HL-60 (cell line): ENCODE measurements around the gene ITPRIP.

Experiments
- DNase-seq, 2 experiments: peaks; one replicate each; pipeline ENCODE4 v3.0.0-alpha.2; 2010 to 2020; ENCODE audit warnings: low read depth in 1 of 2, low spot score in 1 of 2
- H3K27ac ChIP-seq: fragments of 250-450 bp; sonication (Bioruptor Pico); replicated peaks from 2 replicates; pipeline ENCODE4 v1.5.1; 2020; ENCODE audit warnings: mild to moderate bottlenecking, moderate library complexity
- H3K27me3 ChIP-seq: fragments of 250-450 bp; sonication (Bioruptor Pico); 2 replicates; pipeline ENCODE4 v1.5.1; 2021; ENCODE audit warnings: mild to moderate bottlenecking, moderate library complexity; ENCODE audit not compliant: insufficient read depth, poor library complexity, severe bottlenecking
- H3K4me3 ChIP-seq: replicated peaks from 2 replicates; pipeline ENCODE4 v1.5.1; 2011; ENCODE audit warnings: mild to moderate bottlenecking, control low read depth, low read length; ENCODE audit not compliant: insufficient read depth
- CTCF ChIP-seq: IDR thresholded peaks from one replicate; pipeline ENCODE4 v1.5.1; 2011; ENCODE audit warnings: low read length, control low read depth, inconsistent platforms; ENCODE audit not compliant: insufficient read depth
- GABPA ChIP-seq: IDR thresholded peaks from 2 replicates; pipeline ENCODE4 v1.6.1; 2012; ENCODE audit warnings: low read depth
- POLR2AphosphoS5 ChIP-seq: IDR thresholded peaks from 2 replicates; pipeline ENCODE4 v1.6.1; 2012; ENCODE audit warnings: low read depth
- REST ChIP-seq: IDR thresholded peaks from 2 replicates; pipeline ENCODE4 v1.6.1; 2012; ENCODE audit warnings: low read depth; ENCODE audit not compliant: insufficient replicate concordance
- SPI1 ChIP-seq: IDR thresholded peaks from 2 replicates; pipeline ENCODE4 v1.6.1; 2012; ENCODE audit warnings: low read depth, mild to moderate bottlenecking, borderline replicate concordance

The ITPRIP gene

GRCh38 chr10:104307576-104308438 is 30.5 kb downstream of the ITPRIP start:
- no peak for DNase-seq
- TF ChIP-seq REST (no peak), POLR2AphosphoS5 (0 out of 2 replicates have a peak, but pooled peaks have one; percentile 27), CTCF (no peak), SPI1 (no peak)
- H3K27ac ChIP-seq = no peak overlapping the region
- no peaks in the 10 kb centered on the region for H3K27me3 ChIP-seq
- H3K4me3 ChIP-seq = no peak overlapping the region

GRCh38 chr10:104306897-104307296 is 31.4 kb downstream of the ITPRIP start:
- H3K4me3 ChIP-seq = no peak overlapping the region

More at GRCh38 chr10:104306897-104307296, 31.4 kb downstream of the ITPRIP start:
- no peaks in the 10 kb centered on the region for H3K27me3 ChIP-seq
- H3K27ac ChIP-seq = no peak overlapping the region
- no peak for DNase-seq
- TF ChIP-seq SPI1 (no peak), POLR2AphosphoS5 (no peak), CTCF (no peak), REST (no peak), GABPA (no peak)
